OCI-LY1 (cell line): Measurements from ENCODE around the gene GLB1L3.
"Not testable (repeated sequence)": the region's sequence is repeated elsewhere in the genome, so short reads cannot be mapped to it uniquely, and the experiment has no call there.

Source experiments
- H2AFZ ChIP-seq: fragments of 200-600 bp; sonication (generic), shearing (Covaris generic); 2 replicates; pipeline ENCODE4 v1.6.0; 2014; ENCODE audit warnings: antibody characterized with exemption, mild to moderate bottlenecking, low read length
- H3F3A ChIP-seq: fragments of 200-600 bp; sonication (generic), shearing (Covaris generic); 2 replicates; pipeline ENCODE4 v1.6.0; 2014; ENCODE audit warnings: mild to moderate bottlenecking, antibody characterized with exemption, low read length, moderate library complexity; ENCODE audit not compliant: insufficient read depth
- H3K27ac ChIP-seq: fragments of 200-600 bp; sonication (generic); 2 replicates; pipeline ENCODE4 v1.5.1; 2014; ENCODE audit warnings: low read length, mixed run types, mild to moderate bottlenecking, low read depth; ENCODE audit not compliant: poor library complexity, severe bottlenecking
- H3K27me3 ChIP-seq: fragments of 200-600 bp; sonication (generic); 2 replicates; pipeline ENCODE4 v1.6.0; 2014; ENCODE audit warnings: antibody characterized with exemption, mild to moderate bottlenecking, low read length, moderate library complexity; ENCODE audit not compliant: insufficient read depth
- H3K36me3 ChIP-seq: fragments of 200-600 bp; sonication (generic); 2 replicates; pipeline ENCODE4 v1.6.1; 2014; ENCODE audit warnings: mild to moderate bottlenecking, antibody characterized with exemption, low read length, moderate library complexity, mixed read lengths; ENCODE audit not compliant: insufficient read depth
- H3K4me1 ChIP-seq: fragments of 200-600 bp; sonication (generic); 2 replicates; pipeline ENCODE4 v1.5.1; 2014; ENCODE audit warnings: mild to moderate bottlenecking, low read length, moderate library complexity; ENCODE audit not compliant: insufficient read depth, severe bottlenecking
- H3K4me2 ChIP-seq: fragments of 200-600 bp; sonication (generic), shearing (Covaris generic); 2 replicates; pipeline ENCODE4 v1.6.1; 2014; ENCODE audit warnings: low read length
- H3K4me3 ChIP-seq: fragments of 200-600 bp; sonication (generic); 2 replicates; pipeline ENCODE4 v1.5.1; 2014; ENCODE audit warnings: low read length, low read depth, mild to moderate bottlenecking, mixed read lengths; ENCODE audit not compliant: poor library complexity, severe bottlenecking
- H3K79me2 ChIP-seq: fragments of 200-600 bp; shearing (Covaris generic); 2 replicates; pipeline ENCODE4 v1.6.1; 2016; ENCODE audit warnings: mixed run types, low read length, mixed read lengths; ENCODE audit not compliant: insufficient read depth
- H3K9ac ChIP-seq: fragments of 200-600 bp; sonication (generic), shearing (Covaris generic); 2 replicates; pipeline ENCODE4 v1.6.1; 2014; ENCODE audit warnings: mild to moderate bottlenecking, low read length, mixed read lengths
- H3K9me2 ChIP-seq: fragments of 200-600 bp; sonication (generic), shearing (Covaris generic); 2 replicates; pipeline ENCODE4 v1.6.1; 2014; ENCODE audit warnings: low read depth, mild to moderate bottlenecking, low read length, mixed read lengths
- H3K9me3 ChIP-seq: fragments of 200-600 bp; shearing (Covaris generic); 2 replicates; pipeline ENCODE4 v1.6.1; 2014; ENCODE audit warnings: low read length, mixed read lengths
- H4K20me1 ChIP-seq: fragments of 200-600 bp; sonication (generic), shearing (Covaris generic); 2 replicates; pipeline ENCODE4 v1.6.0; 2016; ENCODE audit warnings: mild to moderate bottlenecking, low read length; ENCODE audit not compliant: insufficient read depth
- EZH2 ChIP-seq: fragments of 200-600 bp; sonication (generic), shearing (Covaris generic); IDR thresholded peaks from 2 replicates; pipeline ENCODE4 v1.8.0; 2017; ENCODE audit warnings: borderline replicate concordance, mixed run types, mild to moderate bottlenecking, antibody characterized with exemption, low read length, moderate library complexity, mixed read lengths
- TF ChIP-seq, protein P1 (sequence below): fragments of 200-600 bp; sonication (generic), shearing (Covaris generic); IDR thresholded peaks from 2 replicates; pipeline ENCODE4 v1.5.1; 2017; ENCODE audit warnings: mild to moderate bottlenecking, antibody characterized with exemption, low read length, moderate library complexity, mixed read lengths

Gene GLB1L3

DNA sequence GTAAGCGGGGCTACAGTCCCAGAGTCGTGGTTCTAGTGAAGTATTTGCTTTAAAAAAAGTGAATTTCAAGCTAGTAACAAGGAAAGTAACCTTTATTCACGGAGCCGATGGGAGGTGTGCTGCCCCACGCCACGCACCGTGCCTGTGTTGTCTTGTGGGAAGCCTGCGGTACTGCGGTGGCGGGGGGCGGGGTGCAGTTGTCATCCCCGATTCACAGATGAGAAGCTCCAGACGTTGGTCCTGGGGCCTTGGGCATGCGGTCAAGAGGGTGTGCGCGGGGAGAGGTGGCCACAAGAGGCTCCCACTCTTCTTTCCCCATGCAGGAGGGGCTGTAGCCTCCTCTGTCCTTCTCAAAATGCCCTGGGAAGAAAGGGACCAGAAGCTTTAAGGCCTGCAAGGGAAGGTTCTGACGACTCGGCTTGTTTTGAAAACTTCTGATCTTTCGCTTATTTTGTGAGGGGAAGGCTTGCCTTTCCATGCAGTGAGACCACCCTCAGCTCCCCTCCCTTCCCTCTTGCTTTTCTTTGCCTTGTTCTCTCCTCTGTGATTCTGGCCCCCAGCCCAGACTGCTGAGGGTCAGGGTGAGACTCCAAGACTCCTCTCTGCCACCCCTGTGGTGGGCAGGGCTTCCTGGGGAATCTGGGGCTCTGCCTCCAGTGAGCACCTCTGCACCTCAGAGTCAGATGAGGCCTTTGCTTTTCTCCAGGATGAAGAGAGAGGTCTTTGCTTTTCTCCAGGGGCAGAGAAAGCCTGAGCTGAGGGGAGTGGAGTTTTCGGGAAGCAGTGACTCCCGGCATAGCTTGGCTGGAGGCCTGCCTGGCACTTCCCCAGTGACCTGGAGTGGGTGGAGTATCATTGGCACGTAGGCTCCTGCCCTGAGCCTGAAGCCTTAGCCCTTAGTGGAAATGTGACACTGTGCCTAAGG, 6.2 kb downstream of the GLB1L3 start:
- no peaks in the 10 kb centered on the region for H3K9me2 ChIP-seq
- H3K9me3 ChIP-seq, result no peaks in the 10 kb centered on the region
- H3K27ac ChIP-seq, result no peak overlapping the region
- no peak overlapping the region for H2AFZ ChIP-seq
- H3F3A ChIP-seq, result no peaks in the 10 kb centered on the region
- H3K36me3 ChIP-seq, result no peaks in the 10 kb centered on the region
- no peak overlapping the region for H3K4me2 ChIP-seq
- no peak overlapping the region for H3K9ac ChIP-seq
- H3K4me1 ChIP-seq, result no peaks in the 10 kb centered on the region
- no peaks in the 10 kb centered on the region for H4K20me1 ChIP-seq
- no peak for TF ChIP-seq EZH2
- TF ChIP-seq, protein P1, sequence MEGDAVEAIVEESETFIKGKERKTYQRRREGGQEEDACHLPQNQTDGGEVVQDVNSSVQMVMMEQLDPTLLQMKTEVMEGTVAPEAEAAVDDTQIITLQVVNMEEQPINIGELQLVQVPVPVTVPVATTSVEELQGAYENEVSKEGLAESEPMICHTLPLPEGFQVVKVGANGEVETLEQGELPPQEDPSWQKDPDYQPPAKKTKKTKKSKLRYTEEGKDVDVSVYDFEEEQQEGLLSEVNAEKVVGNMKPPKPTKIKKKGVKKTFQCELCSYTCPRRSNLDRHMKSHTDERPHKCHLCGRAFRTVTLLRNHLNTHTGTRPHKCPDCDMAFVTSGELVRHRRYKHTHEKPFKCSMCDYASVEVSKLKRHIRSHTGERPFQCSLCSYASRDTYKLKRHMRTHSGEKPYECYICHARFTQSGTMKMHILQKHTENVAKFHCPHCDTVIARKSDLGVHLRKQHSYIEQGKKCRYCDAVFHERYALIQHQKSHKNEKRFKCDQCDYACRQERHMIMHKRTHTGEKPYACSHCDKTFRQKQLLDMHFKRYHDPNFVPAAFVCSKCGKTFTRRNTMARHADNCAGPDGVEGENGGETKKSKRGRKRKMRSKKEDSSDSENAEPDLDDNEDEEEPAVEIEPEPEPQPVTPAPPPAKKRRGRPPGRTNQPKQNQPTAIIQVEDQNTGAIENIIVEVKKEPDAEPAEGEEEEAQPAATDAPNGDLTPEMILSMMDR, result no peak
- H3K27me3 ChIP-seq, result no peaks in the 10 kb centered on the region
- H3K4me3 ChIP-seq, result no peak overlapping the region
- no peaks in the 10 kb centered on the region for H3K79me2 ChIP-seq

DNA sequence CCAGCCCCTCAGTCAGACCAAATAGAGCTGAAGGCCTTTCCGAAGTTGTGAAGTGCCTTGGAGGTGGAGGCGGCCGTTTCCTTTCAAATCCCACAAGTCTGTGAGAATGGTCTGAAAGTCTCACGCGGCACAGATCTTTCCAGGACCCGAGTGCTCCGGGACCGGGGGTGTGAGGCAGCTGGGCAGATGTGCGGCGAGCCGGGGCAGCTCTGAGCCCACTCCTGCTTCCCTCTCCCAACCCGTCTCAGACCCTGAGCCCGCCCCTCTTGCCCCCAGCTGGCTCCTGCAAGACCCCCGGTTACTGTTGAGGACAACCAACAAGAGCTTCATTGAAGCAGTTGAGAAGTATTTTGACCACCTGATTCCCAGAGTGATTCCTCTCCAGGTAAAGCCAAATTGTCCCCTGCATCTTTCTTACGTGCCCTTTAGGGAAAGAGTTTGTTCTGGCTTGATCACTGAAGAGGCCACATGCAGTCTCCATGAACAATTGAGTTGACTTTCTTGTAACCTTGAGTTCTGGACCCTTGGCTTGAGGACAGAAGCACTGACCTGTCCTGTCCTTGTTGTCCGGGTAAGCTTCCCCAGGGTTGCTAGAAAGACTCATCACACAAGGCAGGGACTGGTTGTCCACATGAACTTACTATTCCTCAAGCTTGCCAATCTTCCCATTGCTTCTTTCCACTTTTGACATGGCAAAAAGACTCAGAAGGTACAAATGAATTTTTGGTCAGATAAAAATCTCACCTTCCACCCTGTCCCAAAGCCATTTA, 7.5 kb downstream of the GLB1L3 start:
- Histone ChIP-seq H4K20me1 (no peaks in the 10 kb centered on the region), H2AFZ (no peak overlapping the region), H3K9me2 (no peaks in the 10 kb centered on the region), H3K4me1 (no peaks in the 10 kb centered on the region), H3K27me3 (no peaks in the 10 kb centered on the region), H3F3A (no peaks in the 10 kb centered on the region), H3K4me2 (no peak overlapping the region), H3K36me3 (no peaks in the 10 kb centered on the region), H3K9me3 (no peaks in the 10 kb centered on the region), H3K79me2 (no peaks in the 10 kb centered on the region), H3K9ac (no peak overlapping the region), H3K27ac (no peak overlapping the region), H3K4me3 (no peak overlapping the region)
- TF ChIP-seq, protein P1, result no peak
- no peak for TF ChIP-seq EZH2

GRCh38 chr11:134284349-134284748, 8.2 kb downstream of the GLB1L3 start:
- H3K9me2 ChIP-seq, H3K4me2 ChIP-seq, H3F3A ChIP-seq, H3K79me2 ChIP-seq, H2AFZ ChIP-seq, H3K4me3 ChIP-seq, H3K36me3 ChIP-seq, H3K4me1 ChIP-seq, H3K27ac ChIP-seq, H3K9me3 ChIP-seq, H3K9ac ChIP-seq, H4K20me1 ChIP-seq, H3K27me3 ChIP-seq: not testable (repeated sequence)
